ENCODE results near the gene EXD3. TPM values are rescaled to one million over a fixed set of nuclear protein-coding genes. Genes with fewer than 3 reads are reported as not detected.

Gene EXD3
- total and polyA plus RNA-seq, 2 donors (not counting 1 experiment from before 2014, with no cell fraction given): 2.6 to 13.0 TPM

GRCh38 chr9:137463931-137464290, 40.9 kb upstream of the EXD3 start:
- H3K9ac ChIP-seq (ENCODE audit: insufficient read depth, low read length): no peak overlapping the region
- no peaks in the 10 kb centered on the region for H3K9me3 ChIP-seq (ENCODE audit: control insufficient read depth, insufficient read depth, low read depth, low read length)
- H3K4me3 ChIP-seq (replicated peaks in 1 of 4; ENCODE audit: control extremely low read depth in 1 of 4, insufficient read depth in 1 of 4, low read depth in 3 of 4, low read length in 4 of 4): no peak overlapping the region
- H3K79me2 ChIP-seq (ENCODE audit: control insufficient read depth, insufficient read depth, low read length): no peaks in the 10 kb centered on the region
- no peak overlapping the region for H3K27ac ChIP-seq (ENCODE audit: insufficient read depth, low read length)
- H3K27me3 ChIP-seq (ENCODE audit: control insufficient read depth, insufficient read depth, low read length): no peaks in the 10 kb centered on the region
- H4K20me1 ChIP-seq (ENCODE audit: control insufficient read depth, extremely low read depth, insufficient read depth, low read length): no peaks in the 10 kb centered on the region
- DNase-seq (ENCODE audit: low read depth in 2 of 2): no peak
- no peak overlapping the region for H3K4me2 ChIP-seq (ENCODE audit: extremely low read depth, insufficient read depth, low read length)
- H2AFZ ChIP-seq (ENCODE audit: low read length): no peak overlapping the region
- no peak for TF ChIP-seq EZH2 (IDR thresholded peaks at IDR 0.05; ENCODE audit: low read length, missing control alignments)
- no peak for TF ChIP-seq CTCF (conservative IDR thresholded peaks at IDR 0.05 in 1 of 2, IDR thresholded peaks at IDR 0.05 in 1 of 2; ENCODE audit: low read depth in 1 of 2, low read length in 2 of 2)
- H3K36me3 ChIP-seq (ENCODE audit: control insufficient read depth, insufficient read depth, low read length): no peaks in the 10 kb centered on the region
- H3K4me1 ChIP-seq (ENCODE audit: control insufficient read depth, extremely low read depth, insufficient read depth, low read length): no peaks in the 10 kb centered on the region

- Histone ChIP-seq H3K27me3 (ENCODE audit: control insufficient read depth, insufficient read depth, low read length) (no peaks in the 10 kb centered on the region), H3K27ac (ENCODE audit: insufficient read depth, low read length) (no peak overlapping the region), H4K20me1 (ENCODE audit: control insufficient read depth, extremely low read depth, insufficient read depth, low read length) (no peaks in the 10 kb centered on the region), H3K4me3 (replicated peaks in 1 of 4; ENCODE audit: control extremely low read depth in 1 of 4, insufficient read depth in 1 of 4, low read depth in 3 of 4, low read length in 4 of 4) (no peak overlapping the region), H3K9me3 (ENCODE audit: control insufficient read depth, insufficient read depth, low read depth, low read length) (no peaks in the 10 kb centered on the region), H2AFZ (ENCODE audit: low read length) (no peak overlapping the region), H3K4me1 (ENCODE audit: control insufficient read depth, extremely low read depth, insufficient read depth, low read length) (no peaks in the 10 kb centered on the region), H3K4me2 (ENCODE audit: extremely low read depth, insufficient read depth, low read length) (no peak overlapping the region), H3K36me3 (ENCODE audit: control insufficient read depth, insufficient read depth, low read length) (no peaks in the 10 kb centered on the region), H3K79me2 (ENCODE audit: control insufficient read depth, insufficient read depth, low read length) (peaks cover 3% of the 10 kb centered on the region), H3K9ac (ENCODE audit: insufficient read depth, low read length) (no peak overlapping the region)
- no peak for TF ChIP-seq EZH2 (IDR thresholded peaks at IDR 0.05; ENCODE audit: low read length, missing control alignments)
- TF ChIP-seq CTCF (conservative IDR thresholded peaks at IDR 0.05 in 1 of 2, IDR thresholded peaks at IDR 0.05 in 1 of 2; ENCODE audit: low read depth in 1 of 2, low read length in 2 of 2): no peak
- DNase-seq (ENCODE audit: low read depth in 2 of 2): no peak
These were observed 40.3 kb upstream of the EXD3 start for GRCh38 chr9:137462986-137463930.

GRCh38 chr9:137462396-137462985, 39.5 kb upstream of the EXD3 start:
- H3K9ac ChIP-seq (ENCODE audit: insufficient read depth, low read length): no peak overlapping the region
- peaks cover 3% of the 10 kb centered on the region for H3K4me1 ChIP-seq (ENCODE audit: control insufficient read depth, extremely low read depth, insufficient read depth, low read length)
- H3K4me2 ChIP-seq (ENCODE audit: extremely low read depth, insufficient read depth, low read length): no peak overlapping the region
- no peaks in the 10 kb centered on the region for H4K20me1 ChIP-seq (ENCODE audit: control insufficient read depth, extremely low read depth, insufficient read depth, low read length)
- H2AFZ ChIP-seq (ENCODE audit: low read length): no peak overlapping the region
- H3K4me3 ChIP-seq (replicated peaks in 1 of 4; ENCODE audit: control extremely low read depth in 1 of 4, insufficient read depth in 1 of 4, low read depth in 3 of 4, low read length in 4 of 4): no peak overlapping the region
- H3K27me3 ChIP-seq (ENCODE audit: control insufficient read depth, insufficient read depth, low read length): no peaks in the 10 kb centered on the region
- no peak overlapping the region for H3K27ac ChIP-seq (ENCODE audit: insufficient read depth, low read length)
- H3K79me2 ChIP-seq (ENCODE audit: control insufficient read depth, insufficient read depth, low read length): peaks cover 3% of the 10 kb centered on the region
- H3K36me3 ChIP-seq (ENCODE audit: control insufficient read depth, insufficient read depth, low read length): no peaks in the 10 kb centered on the region
- no peaks in the 10 kb centered on the region for H3K9me3 ChIP-seq (ENCODE audit: control insufficient read depth, insufficient read depth, low read depth, low read length)
- TF ChIP-seq EZH2 (IDR thresholded peaks at IDR 0.05; ENCODE audit: low read length, missing control alignments) (no peak), CTCF (conservative IDR thresholded peaks at IDR 0.05 in 1 of 2, IDR thresholded peaks at IDR 0.05 in 1 of 2; ENCODE audit: low read depth in 1 of 2, low read length in 2 of 2) (no peak)
- DNase-seq (ENCODE audit: low read depth in 2 of 2): no peak
